KG1 (cell line): ENCODE data around the gene ATG14.
A peak's percentile ranks its signal among the peaks of the same experiment; 100 is the strongest.
"Not testable (repeated sequence)": the region's sequence is repeated elsewhere in the genome, so short reads cannot be mapped to it uniquely, and the experiment has no call there.

ENCODE experiments used
- DNase-seq: peaks from one replicate; lab custom pipeline; 2025; lab: John Stamatoyannopoulos, UW

The ATG14 gene

GRCh38 chr14:55411426-55412389 lies at the start of gene ATG14:
Gene ATG14 (minus strand): TSS chr14:55411830. CDS start chr14:55411822, 8 bp downstream.
- peak; percentile 58 for DNase-seq

- no peak for DNase-seq
Measured at GRCh38 chr14:55458800-55459515, 47.3 kb upstream of the ATG14 start.

- DNase-seq, result no peak
Measured at GRCh38 chr14:55457496-55457895, 45.9 kb upstream of the ATG14 start.

DNA sequence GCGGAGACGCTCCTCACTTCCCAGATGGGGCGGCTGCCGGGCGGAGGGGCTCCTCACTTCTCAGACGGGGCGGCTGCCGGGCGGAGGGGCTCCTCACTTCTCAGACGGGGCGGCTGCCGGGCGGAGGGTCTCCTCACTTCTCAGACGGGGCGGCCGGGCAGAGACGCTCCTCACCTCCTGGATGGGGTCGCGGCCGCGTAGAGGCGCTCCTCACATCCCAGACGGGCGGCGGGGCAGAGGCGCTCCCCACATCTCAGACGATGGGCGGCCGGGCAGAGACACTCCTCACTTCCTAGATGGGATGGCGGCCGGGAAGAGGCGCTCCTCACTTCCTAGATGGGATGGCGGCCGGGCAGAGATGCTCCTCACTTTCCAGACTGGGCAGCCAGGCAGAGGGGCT lies 44.8 kb upstream of the ATG14 start:
- DNase-seq, result not testable (repeated sequence)

- DNase-seq, result peak; percentile 33
Measured at GRCh38 chr14:55454264-55455002, 42.8 kb upstream of the ATG14 start.

DNA sequence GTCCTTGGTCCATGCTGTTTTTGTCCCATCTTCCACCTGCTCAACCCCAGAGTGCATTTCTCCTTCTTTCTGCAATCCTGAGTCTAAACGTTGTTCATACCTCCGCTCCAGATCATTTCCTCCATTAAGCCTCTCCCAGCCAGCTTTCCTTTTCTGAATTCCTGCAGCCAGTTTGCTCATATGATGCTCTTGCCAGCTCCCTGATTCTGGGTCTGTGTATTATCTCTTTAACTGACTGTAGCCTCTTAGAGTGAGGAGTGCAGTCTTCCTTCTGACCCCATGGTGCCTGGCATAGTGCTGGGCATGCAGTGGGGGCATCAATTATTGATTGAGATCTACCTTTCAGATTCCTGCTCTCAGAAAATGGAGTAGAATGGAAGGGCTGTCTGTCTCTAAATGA lies 40.3 kb upstream of the ATG14 start:
- no peak for DNase-seq

DNA sequence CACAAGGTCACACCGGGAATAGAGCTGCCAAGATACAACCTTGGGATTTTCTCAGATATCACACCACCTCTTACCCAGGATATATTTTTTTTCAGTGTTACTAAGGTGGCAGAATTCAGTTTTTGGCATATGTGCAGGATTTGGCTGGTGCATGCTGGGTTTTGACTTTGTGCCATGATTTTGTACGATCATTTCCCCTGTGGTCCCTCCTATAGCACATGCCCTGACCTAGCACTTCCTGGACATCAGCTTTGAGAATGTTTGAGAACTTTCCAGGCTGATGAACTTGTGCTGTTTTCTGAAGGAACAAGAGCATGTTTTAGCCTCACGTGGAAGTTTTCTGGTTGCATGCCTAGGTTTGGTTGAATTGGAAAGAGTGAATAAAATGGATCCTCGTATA lies 39.8 kb upstream of the ATG14 start:
- DNase-seq, result no peak

DNA sequence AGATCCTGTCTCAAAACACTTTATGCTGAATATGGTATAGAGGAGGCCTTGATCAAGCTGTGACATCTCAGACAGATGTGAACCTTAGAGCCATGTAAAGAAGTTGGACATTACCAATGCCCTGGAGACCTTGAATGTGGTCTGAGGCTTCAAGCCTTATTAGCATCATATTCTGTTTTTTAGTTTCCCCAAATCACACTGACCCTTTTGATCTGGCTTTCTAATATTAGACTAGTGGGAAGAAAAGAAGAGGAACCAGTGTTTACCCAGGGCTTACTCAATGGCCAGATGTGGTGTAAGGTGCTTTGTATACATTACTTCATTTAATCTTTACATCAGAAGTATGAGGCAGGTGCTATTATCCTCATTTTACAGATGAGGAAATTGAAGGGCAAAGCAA lies 39.4 kb upstream of the ATG14 start:
- no peak for DNase-seq

DNA sequence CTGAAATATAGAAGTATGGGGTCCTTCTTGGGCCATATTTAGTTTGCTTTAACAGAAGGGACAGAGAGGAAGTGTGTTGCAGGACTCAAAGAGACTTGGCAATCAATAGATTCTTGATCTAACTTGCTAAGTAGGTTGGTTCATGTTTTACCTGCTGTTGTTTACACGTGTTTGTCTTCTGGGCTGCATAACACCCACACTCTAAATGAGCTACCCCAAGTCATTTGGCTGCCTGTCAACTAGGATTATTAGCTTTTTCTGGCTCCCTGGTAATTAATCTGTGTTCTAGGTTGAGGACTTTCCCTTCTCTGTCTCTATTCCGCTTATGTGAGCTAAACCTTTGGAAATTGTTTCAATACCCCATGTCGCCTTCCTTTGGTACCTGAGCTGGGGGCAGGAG lies 38.9 kb upstream of the ATG14 start:
- no peak for DNase-seq

DNA sequence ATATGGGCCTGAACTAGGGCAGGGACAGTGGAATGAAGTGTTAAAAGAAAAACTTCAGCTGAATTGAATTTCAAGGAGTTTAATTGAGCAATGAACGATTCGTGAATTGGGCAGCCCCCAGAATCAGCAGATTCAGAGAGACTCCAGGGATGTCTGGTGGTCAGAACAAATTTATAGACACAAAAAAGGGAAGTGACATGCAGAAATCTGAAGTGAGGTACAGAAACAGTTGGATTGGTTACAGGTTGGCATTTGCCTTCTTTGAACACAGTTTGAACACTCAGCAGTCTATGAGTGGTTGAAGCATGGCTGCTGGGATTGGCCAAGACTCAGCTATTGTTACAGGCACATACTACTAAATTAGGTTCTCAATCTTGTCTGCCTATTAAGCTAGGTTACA lies 38.5 kb upstream of the ATG14 start:
- no peak for DNase-seq

DNA sequence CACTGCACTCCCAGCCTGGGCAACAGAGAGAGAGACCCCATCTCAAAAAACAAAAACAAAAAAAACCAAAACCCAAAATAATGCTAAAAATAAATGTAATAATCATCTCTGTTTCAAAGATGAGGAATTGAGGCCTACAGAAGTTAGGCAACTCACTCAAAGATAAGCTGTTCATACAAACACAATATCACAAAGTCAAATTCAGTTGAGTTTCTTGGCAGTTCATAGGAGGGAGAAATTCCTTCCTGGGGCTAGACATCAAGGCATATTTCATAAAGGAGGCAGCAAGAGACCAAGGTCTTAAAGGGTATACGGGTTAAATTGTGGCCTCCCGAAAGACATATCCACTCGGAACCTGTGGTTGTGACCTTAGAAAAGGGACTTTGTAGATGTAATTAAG lies 37.5 kb upstream of the ATG14 start:
- DNase-seq, result no peak

- no peak for DNase-seq
Measured at GRCh38 chr14:55448141-55448614, 36.5 kb upstream of the ATG14 start.

- DNase-seq, result no peak
Measured at GRCh38 chr14:55446833-55447232, 35.2 kb upstream of the ATG14 start.

DNA sequence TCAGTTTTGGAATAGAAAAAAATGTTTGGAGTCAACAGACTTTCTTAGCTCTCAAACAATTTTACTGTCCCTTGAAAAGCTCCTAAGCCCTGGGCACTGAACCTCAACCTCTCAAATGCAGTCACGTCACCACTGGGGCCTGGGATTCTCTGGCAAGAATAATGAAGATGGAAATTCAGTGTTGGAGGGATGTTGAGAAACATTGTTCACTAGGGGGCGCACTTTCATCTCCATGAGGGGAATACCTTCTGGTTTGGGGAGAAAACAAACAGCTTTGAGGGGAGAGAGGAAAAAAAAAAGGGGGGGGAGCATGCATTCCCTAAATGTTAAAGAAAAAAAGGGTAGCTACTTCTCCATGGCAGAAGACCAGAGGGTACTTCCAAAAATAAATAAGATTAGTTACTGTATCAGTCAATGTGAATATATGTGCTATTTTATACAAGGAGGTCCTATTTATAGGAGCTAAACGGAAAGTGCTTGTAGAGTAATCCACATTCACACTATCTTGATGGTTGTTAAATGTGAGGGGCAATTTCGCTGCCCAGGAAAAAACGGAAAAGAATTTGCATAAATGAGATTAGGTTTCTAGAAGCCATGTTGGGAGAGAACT lies 34.6 kb upstream of the ATG14 start:
- peak; percentile 16 for DNase-seq

GRCh38 chr14:55441286-55441685 lies 29.7 kb upstream of the ATG14 start:
- DNase-seq, result no peak

- DNase-seq, result no peak
Measured at GRCh38 chr14:55440385-55440784, 28.8 kb upstream of the ATG14 start, which contains the start of gene TBPL2. Gene TBPL2 (minus strand): TSS chr14:55440616. CDS start chr14:55440449, 167 bp downstream.

GRCh38 chr14:55438066-55438683 lies 26.5 kb upstream of the ATG14 start:
- no peak for DNase-seq

DNA sequence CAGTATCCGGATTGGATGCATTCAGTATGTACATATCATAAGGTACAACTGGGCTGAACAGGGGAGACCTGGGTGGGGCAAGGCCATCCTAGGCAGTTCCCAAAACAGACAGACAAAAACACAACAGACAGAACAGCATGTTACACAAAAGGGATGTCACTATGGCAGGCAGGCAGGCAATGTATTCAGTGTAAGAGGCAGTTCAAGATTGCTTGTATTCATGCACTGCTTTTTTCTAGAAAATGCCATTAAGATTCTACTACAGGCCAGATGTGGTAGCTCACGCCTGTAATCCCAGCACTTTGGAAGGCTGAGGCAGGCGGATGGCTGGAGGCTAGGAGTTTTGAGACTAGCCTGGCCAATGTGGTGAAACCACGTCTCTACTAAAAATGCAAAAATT lies 25.3 kb upstream of the ATG14 start:
- DNase-seq, result no peak

DNA sequence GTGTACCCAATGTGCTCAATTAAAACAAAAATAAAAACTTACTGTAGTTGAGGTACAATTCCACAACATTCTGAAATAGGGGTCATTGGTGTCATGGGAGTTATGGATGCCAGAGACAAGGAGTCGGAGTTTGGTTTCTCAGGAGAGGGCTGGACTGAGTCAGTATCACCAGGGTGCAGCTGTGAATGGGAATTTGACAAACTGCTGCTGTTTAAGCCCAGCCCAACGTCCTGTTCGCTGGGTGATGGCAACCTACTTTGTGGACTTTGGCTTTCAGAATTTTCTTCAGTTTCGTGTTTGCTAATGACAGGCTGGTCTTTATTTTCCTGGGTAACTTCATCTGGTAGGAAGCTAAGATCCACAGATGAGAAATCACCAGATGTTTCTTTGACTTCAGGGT lies 24.9 kb upstream of the ATG14 start:
- DNase-seq, result no peak

DNA sequence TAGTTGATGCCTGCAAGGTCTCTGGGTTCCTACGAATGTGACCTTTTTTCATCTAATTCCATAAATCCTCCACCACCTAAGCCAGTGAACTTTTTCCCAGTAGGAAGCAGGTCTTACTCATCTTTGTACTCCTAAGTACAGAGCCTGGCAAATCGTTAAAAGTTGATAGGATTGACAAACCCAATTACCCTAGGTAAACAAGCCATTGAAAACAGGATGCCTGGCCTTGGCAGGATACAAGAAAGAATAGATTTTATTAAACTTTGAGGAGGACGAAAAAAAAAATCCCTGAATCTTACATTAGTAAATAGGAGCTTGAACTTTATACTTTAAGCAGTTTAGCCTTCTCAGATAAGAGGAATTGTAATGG lies 23.2 kb upstream of the ATG14 start:
- no peak for DNase-seq
